Activated CD8-positive, alpha-beta T cell treated with anti-CD3 and anti-CD28 coated beads for 36 hours (primary cell): ENCODE measurements around the gene CT45A5. TPM values are rescaled to one million over a fixed set of nuclear protein-coding genes. Genes with fewer than 3 reads are reported as not detected.
A peak's percentile ranks its signal among the peaks of the same experiment; 100 is the strongest.
"Not testable (repeated sequence)": the region's sequence is repeated elsewhere in the genome, so short reads cannot be mapped to it uniquely, and the experiment has no call there.

Experiments used
- ATAC-seq: fragments of 200-7000 bp; cut with Tn5 transposase; one replicate; pipeline ENCODE4 v1.10.0; 2021; ENCODE audit warnings: mild to moderate bottlenecking, moderate library complexity
- CTCF ChIA-PET: fragments of 350-600 bp; sonication (Branson Sonifier 250); formaldehyde crosslinking; loops from one replicate; lab custom pipeline; 2021; ENCODE audit warnings: antibody characterized with exemption; lab: Charles Lee
- POLR2A ChIA-PET: fragments of 350-600 bp; sonication (Branson Sonifier 250); formaldehyde crosslinking; loops from one replicate; lab custom pipeline; 2021; ENCODE audit warnings: antibody characterized with exemption; lab: Charles Lee
- DNase-seq: peaks from one replicate; pipeline ENCODE4 v3.0.0-alpha.2; 2020
- H3K27ac Mint-ChIP-seq: one replicate; pipeline ENCODE4 v1.8.0; 2021; ENCODE audit warnings: mild to moderate bottlenecking, mixed read lengths
- H3K27me3 Mint-ChIP-seq: one replicate; pipeline ENCODE4 v1.8.0; 2021; ENCODE audit warnings: mixed read lengths
- H3K36me3 Mint-ChIP-seq: one replicate; pipeline ENCODE4 v1.8.0; 2021; ENCODE audit warnings: low read depth, mixed read lengths
- H3K4me1 Mint-ChIP-seq: one replicate; pipeline ENCODE4 v1.8.0; 2021; ENCODE audit warnings: low read depth, mixed read lengths
- H3K4me3 Mint-ChIP-seq: one replicate; pipeline ENCODE4 v1.8.0; 2021; ENCODE audit warnings: mild to moderate bottlenecking, moderate library complexity, mixed read lengths
- H3K9me3 Mint-ChIP-seq: one replicate; pipeline ENCODE4 v1.8.0; 2021; ENCODE audit warnings: mixed read lengths
- intact Hi-C: fragments of 100-400 bp; cut with micrococcal nuclease; formaldehyde crosslinking; loops from one replicate; pipeline ENCODE4 v1.10.0; 2022
- total RNA-seq, 2 experiments: library from RNA; stranded (reverse); gene quantifications; one replicate each; pipeline ENCODE4 v1.2.3, GENCODE V29; 2021
- TF ChIP-seq, protein P1 (sequence below): fragments of 200-600 bp; IDR thresholded peaks from one replicate; pipeline ENCODE4 v1.8.0; 2022; ENCODE audit warnings: antibody characterized with exemption, mild to moderate bottlenecking

The CT45A5 gene
- not detected for total RNA-seq

DNA sequence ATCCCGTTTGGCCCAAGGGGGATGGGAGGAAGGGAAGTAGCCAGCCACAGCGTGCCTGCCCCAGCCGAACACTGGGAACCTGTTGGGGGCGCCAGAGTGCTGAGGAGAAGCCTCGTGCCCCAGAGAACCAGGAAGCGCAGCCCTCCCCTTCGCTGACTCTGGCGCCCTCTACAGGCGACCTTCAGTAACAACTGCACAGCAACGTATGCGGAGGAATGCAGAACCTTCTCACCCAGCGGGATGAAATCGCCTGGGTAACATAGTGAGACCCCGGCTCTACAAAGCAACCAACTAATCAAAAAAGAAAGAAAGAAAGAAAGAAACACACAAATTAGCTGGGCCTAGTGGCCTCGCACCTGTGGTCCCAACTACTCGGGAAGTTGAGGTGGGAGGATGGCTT lies at the start of gene CT45A5:
Gene CT45A5, minus strand, starts transcription at position 101 of the 400 bp plus-strand sequence. CDS start 3,774 bp downstream, outside the sequence.
- H3K27me3 Mint-ChIP-seq, ATAC-seq, H3K9me3 Mint-ChIP-seq, H3K4me1 Mint-ChIP-seq, intact Hi-C loops, H3K4me3 Mint-ChIP-seq, CTCF ChIA-PET, DNase-seq, POLR2A ChIA-PET, H3K36me3 Mint-ChIP-seq, H3K27ac Mint-ChIP-seq: not testable (repeated sequence)

DNA sequence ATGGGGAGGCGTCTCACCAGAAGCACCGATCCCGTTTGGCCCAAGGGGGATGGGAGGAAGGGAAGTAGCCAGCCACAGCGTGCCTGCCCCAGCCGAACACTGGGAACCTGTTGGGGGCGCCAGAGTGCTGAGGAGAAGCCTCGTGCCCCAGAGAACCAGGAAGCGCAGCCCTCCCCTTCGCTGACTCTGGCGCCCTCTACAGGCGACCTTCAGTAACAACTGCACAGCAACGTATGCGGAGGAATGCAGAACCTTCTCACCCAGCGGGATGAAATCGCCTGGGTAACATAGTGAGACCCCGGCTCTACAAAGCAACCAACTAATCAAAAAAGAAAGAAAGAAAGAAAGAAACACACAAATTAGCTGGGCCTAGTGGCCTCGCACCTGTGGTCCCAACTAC lies 34.6 kb upstream of the CT45A5 start, which contains the start of gene CT45A2:
Gene CT45A2, minus strand, starts transcription at position 101 of the 400 bp plus-strand sequence. CDS start 3,747 bp downstream, outside the sequence.
- not testable (repeated sequence) for H3K9me3 Mint-ChIP-seq

DNA sequence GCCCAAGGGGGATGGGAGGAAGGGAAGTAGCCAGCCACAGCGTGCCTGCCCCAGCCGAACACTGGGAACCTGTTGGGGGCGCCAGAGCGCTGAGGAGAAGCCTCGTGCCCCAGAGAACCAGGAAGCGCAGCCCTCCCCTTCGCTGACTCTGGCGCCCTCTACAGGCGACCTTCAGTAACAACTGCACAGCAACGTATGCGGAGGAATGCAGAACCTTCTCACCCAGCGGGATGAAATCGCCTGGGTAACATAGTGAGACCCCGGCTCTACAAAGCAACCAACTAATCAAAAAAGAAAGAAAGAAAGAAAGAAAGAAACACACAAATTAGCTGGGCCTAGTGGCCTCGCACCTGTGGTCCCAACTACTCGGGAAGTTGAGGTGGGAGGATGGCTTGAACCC lies 17.4 kb upstream of the CT45A5 start, which contains the start of gene CT45A6:
Gene CT45A6, minus strand, starts transcription at position 101 of the 400 bp plus-strand sequence. CDS start 3,794 bp downstream, outside the sequence.
- H3K4me3 Mint-ChIP-seq, H3K27ac Mint-ChIP-seq, DNase-seq, H3K27me3 Mint-ChIP-seq, CTCF ChIA-PET, H3K4me1 Mint-ChIP-seq, H3K36me3 Mint-ChIP-seq, ATAC-seq, POLR2A ChIA-PET, H3K9me3 Mint-ChIP-seq, intact Hi-C loops: not testable (repeated sequence)

More for the DNA sequence above, 34.6 kb upstream of the CT45A5 start, which contains the start of gene CT45A2:
- H3K27me3 Mint-ChIP-seq, DNase-seq, H3K4me1 Mint-ChIP-seq, H3K4me3 Mint-ChIP-seq, ATAC-seq, POLR2A ChIA-PET, H3K27ac Mint-ChIP-seq, CTCF ChIA-PET, intact Hi-C loops, H3K36me3 Mint-ChIP-seq: not testable (repeated sequence)

DNA sequence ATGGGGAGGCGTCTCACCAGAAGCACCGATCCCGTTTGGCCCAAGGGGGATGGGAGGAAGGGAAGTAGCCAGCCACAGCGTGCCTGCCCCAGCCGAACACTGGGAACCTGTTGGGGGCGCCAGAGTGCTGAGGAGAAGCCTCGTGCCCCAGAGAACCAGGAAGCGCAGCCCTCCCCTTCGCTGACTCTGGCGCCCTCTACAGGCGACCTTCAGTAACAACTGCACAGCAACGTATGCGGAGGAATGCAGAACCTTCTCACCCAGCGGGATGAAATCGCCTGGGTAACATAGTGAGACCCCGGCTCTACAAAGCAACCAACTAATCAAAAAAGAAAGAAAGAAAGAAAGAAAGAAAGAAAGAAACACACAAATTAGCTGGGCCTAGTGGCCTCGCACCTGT lies 17.2 kb downstream of the CT45A5 start, which contains the start of gene CT45A3:
Gene CT45A3, minus strand, starts transcription at position 101 of the 400 bp plus-strand sequence. CDS start 3,747 bp downstream, outside the sequence.
- H3K27ac Mint-ChIP-seq, H3K4me1 Mint-ChIP-seq, DNase-seq, H3K9me3 Mint-ChIP-seq, ATAC-seq, POLR2A ChIA-PET, H3K4me3 Mint-ChIP-seq, H3K27me3 Mint-ChIP-seq, CTCF ChIA-PET, intact Hi-C loops, H3K36me3 Mint-ChIP-seq: not testable (repeated sequence)

DNA sequence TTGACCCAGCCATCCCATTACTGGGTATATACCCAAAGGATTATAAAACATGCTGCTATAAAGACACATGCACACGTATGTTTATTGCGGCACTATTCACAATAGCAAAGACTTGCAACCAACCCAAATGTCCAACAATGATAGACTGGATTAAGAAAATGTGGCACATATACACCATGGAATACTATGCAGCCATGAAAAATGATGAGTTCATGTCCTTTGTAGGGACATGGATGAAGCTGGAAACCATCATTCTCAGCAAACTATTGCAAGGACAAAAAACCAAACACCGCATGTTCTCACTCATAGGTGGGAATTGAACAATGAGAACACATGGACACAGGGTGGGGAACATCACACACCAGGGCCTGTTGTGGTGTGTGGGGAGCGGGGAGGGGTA lies 40.6 kb downstream of the CT45A5 start:
- CTCF ChIA-PET, H3K4me1 Mint-ChIP-seq, POLR2A ChIA-PET: not testable (repeated sequence)

GRCh38 chrX:135741192-135741715 lies 44.0 kb downstream of the CT45A5 start:
- Mint-ChIP-seq H3K4me3 (no peak overlapping the region), H3K27me3 (no peaks in the 10 kb centered on the region), H3K36me3 (no peaks in the 10 kb centered on the region), H3K27ac (no peak overlapping the region), H3K9me3 (no peaks in the 10 kb centered on the region), H3K4me1 (no peaks in the 10 kb centered on the region)
- intact Hi-C loops = no loop called here
- ChIA-PET CTCF (interaction anchor here (0.6 kb wide), 1 partner anchor 426 kb away, joined by 3 read pairs; no protein-coding TSS in a partner anchor), POLR2A (interaction anchor here (0.6 kb wide), 1 partner anchor 182 kb away, joined by 3 read pairs; no protein-coding TSS in a partner anchor)
- ATAC-seq (no peak), DNase-seq (no peak)
- TF ChIP-seq, protein P1, sequence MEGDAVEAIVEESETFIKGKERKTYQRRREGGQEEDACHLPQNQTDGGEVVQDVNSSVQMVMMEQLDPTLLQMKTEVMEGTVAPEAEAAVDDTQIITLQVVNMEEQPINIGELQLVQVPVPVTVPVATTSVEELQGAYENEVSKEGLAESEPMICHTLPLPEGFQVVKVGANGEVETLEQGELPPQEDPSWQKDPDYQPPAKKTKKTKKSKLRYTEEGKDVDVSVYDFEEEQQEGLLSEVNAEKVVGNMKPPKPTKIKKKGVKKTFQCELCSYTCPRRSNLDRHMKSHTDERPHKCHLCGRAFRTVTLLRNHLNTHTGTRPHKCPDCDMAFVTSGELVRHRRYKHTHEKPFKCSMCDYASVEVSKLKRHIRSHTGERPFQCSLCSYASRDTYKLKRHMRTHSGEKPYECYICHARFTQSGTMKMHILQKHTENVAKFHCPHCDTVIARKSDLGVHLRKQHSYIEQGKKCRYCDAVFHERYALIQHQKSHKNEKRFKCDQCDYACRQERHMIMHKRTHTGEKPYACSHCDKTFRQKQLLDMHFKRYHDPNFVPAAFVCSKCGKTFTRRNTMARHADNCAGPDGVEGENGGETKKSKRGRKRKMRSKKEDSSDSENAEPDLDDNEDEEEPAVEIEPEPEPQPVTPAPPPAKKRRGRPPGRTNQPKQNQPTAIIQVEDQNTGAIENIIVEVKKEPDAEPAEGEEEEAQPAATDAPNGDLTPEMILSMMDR = no peak

More for the DNA sequence above, 40.6 kb downstream of the CT45A5 start:
- H3K27ac Mint-ChIP-seq, H3K27me3 Mint-ChIP-seq, DNase-seq, ATAC-seq, H3K4me3 Mint-ChIP-seq, H3K36me3 Mint-ChIP-seq, intact Hi-C loops, H3K9me3 Mint-ChIP-seq: not testable (repeated sequence)

GRCh38 chrX:135740681-135741149 lies 44.6 kb downstream of the CT45A5 start:
- ChIA-PET CTCF (interaction anchor here (0.6 kb wide), 1 partner anchor 426 kb away, joined by 3 read pairs; no protein-coding TSS in a partner anchor), POLR2A (interaction anchor here (0.6 kb wide), 1 partner anchor 181 kb away, joined by 3 read pairs; no protein-coding TSS in a partner anchor)
- ATAC-seq (peak; percentile 73), DNase-seq (peak; percentile 57)
- no peaks in the 10 kb centered on the region for H3K4me1 Mint-ChIP-seq
- H3K27ac Mint-ChIP-seq = no peak overlapping the region
- H3K9me3 Mint-ChIP-seq = no peaks in the 10 kb centered on the region
- intact Hi-C loops = no loop called here
- H3K36me3 Mint-ChIP-seq = no peaks in the 10 kb centered on the region
- TF ChIP-seq, protein P1 = peak; percentile 48
- no peaks in the 10 kb centered on the region for H3K27me3 Mint-ChIP-seq
- no peak overlapping the region for H3K4me3 Mint-ChIP-seq
